HG03442 (cell line): Measurements from ENCODE around the gene TULP4.

Source experiments
- ATAC-seq: cut with Tn5 transposase; IDR thresholded peaks from one replicate; pipeline ENCODE4 v1.9.1; 2021; ENCODE audit warnings: mild to moderate bottlenecking, moderate library complexity; ENCODE audit not compliant: unreplicated experiment

Gene TULP4, protein sequence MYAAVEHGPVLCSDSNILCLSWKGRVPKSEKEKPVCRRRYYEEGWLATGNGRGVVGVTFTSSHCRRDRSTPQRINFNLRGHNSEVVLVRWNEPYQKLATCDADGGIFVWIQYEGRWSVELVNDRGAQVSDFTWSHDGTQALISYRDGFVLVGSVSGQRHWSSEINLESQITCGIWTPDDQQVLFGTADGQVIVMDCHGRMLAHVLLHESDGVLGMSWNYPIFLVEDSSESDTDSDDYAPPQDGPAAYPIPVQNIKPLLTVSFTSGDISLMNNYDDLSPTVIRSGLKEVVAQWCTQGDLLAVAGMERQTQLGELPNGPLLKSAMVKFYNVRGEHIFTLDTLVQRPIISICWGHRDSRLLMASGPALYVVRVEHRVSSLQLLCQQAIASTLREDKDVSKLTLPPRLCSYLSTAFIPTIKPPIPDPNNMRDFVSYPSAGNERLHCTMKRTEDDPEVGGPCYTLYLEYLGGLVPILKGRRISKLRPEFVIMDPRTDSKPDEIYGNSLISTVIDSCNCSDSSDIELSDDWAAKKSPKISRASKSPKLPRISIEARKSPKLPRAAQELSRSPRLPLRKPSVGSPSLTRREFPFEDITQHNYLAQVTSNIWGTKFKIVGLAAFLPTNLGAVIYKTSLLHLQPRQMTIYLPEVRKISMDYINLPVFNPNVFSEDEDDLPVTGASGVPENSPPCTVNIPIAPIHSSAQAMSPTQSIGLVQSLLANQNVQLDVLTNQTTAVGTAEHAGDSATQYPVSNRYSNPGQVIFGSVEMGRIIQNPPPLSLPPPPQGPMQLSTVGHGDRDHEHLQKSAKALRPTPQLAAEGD (N-terminal part only)

DNA sequence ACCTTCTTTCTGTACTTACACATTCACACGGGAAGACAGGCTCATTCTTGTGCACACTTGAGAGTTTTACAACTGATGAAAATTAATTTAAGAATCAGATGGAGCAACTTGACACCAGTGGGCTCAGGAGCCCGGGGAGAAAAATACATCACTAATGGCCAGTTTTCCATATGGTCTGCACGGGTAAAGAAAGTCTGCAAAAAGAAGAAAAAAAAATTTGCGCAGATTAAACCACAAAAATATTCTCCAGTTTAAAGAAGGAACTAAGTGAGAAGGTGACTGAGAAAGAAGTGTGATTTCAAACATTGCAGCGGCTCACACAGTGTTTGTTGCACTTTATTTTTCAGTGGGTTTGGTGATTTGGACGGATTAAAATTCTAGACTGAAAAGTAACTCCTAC, at the start of gene TULP4:
Gene TULP4, plus strand, starts transcription at position 301 of the 400 bp plus-strand sequence. CDS start 1,552 bp downstream, outside the sequence.
- ATAC-seq = no peak

DNA sequence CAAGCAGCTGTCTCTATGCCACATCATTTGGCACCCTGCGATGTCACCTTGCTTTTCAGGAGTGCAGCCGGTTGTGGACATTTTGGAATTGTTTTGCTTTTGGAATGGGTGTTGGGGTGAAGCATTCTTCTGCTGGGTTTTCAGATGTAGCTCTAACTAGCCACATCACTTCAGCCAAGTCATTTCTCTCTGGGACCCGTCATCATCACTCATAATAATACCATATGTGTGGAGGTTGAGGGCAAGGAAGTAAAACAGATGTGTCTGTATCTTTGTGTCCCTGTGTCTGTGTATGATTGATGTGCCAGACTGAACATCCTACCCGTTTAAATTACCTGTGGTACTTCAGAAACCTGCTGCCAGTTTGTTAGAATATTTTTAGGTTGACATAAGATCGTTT, 49.5 kb upstream of the TULP4 start:
- ATAC-seq = no peak

DNA sequence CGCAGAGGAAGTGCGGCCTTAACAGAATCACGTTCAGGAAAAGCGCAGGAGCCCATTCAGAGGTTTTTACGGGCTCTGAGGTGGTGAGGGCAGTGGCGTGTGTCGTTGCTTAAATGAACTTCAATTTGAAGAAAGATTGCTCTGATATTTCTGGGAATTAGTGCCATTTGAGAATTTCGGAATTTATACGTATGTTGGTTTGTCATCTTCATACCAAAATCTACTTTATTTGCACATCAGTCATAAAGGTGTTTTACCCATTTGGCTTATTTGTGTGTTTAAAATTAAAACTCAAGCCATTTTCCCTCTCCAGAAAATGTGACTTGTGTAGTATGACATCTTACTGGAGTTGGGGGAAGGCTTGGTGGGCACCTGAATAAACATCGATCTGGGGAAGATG, 48.1 kb upstream of the TULP4 start:
- ATAC-seq = no peak

DNA sequence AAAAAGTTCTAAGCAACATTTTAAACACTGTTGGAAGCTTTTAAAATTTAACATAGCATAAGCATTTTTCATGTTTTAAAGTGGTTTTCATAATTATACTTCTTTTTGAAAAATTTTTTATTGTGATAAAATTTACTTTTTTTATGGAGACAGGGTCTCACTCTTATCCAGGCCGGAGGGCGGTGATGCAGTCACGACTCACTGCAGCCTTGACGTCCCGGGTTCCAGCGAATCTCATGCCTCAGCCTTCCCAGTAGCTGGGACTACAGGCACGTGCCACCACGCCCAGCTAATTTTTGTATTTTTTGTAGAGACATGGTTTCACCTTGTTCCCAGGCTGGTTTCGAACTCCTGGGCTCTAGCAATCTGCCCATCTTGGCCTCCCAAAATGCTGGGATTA, 46.1 kb upstream of the TULP4 start:
- ATAC-seq = no peak

DNA sequence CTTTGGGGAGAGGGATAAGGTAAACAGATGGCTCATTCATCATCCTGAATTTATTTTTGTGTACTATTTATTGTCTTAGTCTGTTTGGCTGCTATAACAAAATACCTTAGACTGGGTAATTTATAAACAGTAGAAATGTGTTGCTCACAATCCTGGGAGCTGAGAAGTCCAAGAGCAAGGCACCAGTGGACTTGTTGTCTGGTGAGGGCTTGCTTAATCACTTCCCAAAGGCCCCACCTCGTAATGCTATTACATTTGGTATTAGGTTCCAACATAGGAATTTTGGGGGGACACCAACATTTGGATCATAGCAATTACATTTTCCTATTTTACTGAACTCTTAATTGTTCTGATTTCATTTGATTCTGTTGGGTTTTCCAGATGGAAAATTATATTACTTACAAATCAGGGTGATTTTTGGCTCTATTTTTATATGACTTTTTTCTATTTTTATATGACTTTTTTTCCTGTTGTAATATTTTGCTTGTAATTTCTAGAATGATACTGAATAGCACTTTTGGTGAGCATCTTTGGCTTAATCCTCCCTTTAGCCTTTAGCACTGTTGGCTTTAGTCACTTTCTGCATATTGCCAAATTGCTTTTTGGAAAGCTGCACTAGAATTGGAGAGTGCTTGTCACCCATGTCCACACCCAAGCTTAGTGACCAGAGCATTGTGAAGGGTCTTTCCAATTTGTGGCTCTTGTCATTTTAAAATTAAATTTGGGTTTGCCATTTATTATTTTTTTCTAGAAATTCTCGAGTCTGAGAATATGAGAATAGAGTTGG, 43.7 kb upstream of the TULP4 start:
- ATAC-seq = no peak

DNA sequence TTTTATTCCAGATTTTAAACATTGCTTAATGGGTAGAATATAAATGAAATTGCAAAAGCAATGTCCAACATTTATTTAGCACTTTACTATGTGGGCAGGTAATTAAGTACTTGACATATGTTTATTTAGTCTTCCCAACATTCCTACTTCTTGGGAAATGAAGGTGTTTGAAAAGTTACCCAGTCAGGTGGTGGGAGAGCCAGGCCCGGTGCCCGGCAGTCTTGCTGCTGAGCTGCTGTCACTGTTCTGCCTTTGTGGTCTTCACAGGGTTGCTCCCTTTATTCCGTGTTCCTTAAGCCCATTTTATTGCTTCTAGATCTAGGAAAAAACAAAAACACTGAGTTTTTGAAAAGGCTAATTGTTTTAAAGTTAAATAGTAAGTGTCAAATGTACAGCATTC, 42.6 kb upstream of the TULP4 start:
- ATAC-seq = no peak

DNA sequence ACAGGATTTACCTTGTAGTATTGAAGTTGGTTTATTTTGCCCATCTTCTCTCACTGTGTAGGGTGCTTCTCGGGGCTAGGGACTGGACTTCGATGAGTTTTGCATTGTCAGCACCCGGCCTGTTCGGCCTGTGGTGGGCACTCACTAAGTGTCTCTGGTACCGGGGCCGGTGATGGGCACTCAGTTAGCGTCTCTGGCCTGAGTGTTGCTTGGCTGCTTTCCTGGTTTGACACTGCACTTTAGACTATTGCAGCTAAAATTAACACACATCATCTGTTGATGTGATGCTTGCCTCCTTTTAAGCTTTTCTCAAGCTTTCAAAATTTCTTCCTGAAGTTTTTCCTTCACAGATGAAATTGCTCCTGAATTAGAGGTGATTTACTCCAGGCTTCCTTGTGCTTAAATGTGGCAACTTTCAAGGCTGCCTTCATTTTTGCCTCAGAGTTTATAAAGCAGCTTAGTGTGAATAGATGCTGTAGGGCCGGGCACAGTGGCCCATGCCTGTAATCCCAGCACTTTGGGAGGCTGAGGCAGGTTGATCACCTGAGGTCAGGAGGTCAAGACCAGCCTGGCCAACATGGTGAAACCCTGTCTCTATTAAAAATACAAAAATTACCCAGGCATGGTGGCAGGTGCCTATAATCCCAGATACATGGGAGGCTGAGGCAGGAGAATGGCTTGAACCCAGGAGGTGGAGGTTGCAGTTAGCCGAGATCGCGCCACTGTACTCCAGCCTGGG, 41.7 kb upstream of the TULP4 start:
- peak; percentile 5 for ATAC-seq

DNA sequence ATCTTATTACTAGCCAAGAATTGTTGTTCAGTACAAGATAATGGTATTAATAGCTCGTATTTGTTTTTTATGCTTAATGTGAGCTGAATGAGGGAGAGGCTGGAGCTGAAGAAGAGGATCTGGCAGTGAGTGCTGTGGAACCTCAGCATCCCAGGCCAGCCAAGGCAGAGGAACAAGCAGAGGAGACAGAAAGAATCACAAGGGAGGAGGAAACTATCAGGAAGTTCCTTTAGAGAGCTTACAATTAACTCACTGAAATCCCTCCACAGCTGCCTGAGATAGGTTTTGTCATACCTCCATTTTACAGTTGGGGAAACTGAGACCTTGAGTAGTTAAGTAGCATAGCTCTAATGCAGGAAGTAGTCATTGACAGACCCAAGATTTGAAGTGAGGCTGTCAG, 39.9 kb upstream of the TULP4 start:
- ATAC-seq = no peak

DNA sequence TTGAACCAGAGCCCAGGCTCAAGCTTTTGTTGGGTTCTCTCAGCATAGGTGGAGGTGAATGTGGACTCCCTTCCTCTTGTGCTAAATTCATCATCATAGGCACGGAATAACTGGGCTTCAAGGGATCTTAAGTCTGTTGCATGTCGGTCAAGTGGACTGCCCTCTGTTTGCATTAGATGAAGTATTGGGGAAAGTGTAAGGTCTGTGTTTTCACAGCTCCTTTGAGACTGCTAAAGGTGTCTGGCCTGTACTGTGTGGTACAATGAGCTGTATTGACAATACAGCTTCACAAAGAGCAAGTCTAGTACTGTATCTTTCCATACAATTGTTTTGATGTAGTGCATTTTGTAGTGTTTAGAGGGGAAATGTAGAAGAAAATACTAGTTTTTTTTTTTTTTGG, 34.3 kb upstream of the TULP4 start:
- no peak for ATAC-seq

DNA sequence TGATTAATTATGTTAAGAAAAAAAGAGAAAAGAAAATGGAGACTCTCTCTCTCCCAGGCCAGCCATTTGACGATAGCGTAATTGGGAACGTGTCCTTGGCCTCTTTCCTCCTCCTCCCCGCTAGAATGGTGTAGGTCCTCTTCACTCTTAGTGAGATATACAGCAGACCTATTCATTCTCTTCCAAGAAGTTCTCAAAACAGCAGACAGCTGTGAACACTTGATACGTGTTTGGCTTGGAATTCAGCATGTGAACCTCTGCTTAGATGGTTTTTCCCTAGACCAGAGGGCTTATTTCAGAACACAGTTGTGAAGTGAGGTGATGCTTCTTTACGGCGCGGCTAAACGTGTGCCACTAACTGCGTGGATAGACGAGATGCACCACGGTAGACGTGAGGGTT, 32.6 kb upstream of the TULP4 start:
- no peak for ATAC-seq

DNA sequence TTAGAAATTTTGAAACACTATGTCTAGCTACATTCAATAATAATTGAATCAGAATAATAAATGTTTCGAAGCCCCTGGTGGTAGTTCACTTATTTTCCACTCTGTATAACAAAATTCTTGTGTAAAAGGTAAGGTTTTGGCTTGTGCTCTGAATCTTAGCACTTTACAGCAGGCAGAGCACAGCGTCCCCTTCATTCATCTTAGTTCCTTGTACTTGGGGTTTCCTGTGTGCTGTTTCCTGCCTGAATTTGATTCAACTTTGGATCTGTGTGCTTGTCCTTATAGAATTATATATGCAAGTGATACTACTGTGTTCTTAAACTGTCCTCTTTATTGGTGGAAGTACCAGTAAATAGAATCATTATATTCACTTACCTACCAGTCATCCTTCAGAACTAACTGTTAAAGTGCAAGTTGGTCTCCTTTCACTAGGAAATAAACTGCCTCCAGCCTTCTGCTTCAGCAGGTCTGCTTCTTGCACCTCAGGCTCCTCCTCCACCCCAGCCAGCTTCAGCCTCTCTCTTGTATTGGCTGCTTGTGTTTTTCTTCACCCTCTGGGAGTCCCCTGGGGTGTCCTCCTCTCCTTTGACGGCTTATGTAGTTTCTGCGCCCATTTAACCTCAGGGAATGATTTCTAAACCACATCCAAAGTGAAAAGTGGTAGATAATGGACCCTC, 28.8 kb upstream of the TULP4 start:
- ATAC-seq = no peak

DNA sequence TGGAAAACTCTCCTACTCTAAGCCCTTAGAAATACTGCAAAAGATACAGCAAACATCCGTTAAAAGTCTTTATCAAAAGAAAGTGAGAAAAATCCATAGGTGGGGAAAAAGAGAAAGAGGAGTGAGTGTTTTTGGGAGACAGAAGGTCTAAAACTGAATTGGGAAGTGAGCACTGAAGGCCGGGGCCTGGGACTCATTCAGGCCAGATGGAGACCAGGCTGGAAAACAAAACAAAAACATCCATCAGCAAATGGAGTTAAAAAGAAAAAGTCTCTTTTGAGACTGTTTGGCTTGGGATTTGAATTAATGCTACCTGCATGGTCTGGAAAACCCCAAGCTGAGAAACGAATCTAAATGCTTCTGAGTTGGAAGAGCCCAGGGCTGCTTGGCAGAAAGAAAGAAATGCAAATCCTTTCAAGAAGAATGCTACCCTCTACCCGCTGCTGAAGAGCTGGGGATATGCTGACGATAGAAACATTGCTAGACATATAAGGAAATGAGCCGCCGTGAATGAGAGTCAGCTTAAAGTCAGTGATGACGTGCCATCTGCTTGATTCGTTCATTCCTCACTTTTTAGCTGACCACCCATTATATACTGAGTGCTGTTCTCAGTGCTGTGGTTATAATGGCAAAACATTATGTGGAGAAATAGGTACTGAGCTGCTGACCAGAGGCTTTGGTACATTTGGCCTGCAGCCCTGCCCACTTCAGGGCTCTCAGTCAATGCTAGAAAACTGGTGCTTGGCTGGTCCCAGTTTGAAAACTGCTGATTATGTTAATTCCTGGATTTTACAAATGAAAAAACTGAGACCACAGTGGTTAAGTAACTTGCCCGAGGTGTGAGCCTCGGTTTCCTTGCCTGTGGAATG, 28.0 kb upstream of the TULP4 start:
- ATAC-seq = no peak

DNA sequence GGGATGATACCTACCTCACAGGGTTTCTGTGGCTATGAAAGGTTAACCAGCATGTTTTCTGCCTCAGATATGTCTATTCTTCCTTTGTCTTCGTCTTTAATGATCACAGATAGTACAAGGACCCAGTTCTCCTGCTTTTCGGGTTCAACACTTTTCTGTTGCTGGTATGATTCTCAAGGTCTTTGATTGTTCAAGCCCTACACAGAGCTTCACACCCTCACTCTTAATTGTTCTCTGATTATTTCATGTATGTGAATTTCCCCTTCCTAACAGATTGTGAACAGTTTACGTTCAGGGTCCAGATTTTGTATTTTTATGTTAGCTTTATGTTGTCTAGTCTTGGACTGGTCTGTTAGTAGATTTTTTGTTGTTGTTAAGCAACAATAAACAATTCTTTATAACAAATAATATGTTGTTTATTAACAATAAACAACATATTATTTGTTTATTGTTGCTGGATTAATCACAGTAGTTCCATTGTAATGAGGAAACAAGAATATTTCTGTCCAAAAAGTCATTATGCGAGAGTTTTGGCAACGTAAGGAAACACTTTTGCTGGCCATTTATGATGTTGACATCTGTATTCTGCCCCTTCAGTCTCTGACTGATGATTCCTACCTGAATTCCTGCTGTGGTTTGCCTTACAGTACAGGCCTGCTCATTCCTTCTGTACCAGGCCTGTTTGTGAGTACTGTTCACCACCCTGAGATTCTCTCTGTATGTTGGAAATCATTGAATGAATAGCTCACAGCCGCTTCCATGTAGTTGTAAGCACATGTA, 27.2 kb upstream of the TULP4 start:
- no peak for ATAC-seq

DNA sequence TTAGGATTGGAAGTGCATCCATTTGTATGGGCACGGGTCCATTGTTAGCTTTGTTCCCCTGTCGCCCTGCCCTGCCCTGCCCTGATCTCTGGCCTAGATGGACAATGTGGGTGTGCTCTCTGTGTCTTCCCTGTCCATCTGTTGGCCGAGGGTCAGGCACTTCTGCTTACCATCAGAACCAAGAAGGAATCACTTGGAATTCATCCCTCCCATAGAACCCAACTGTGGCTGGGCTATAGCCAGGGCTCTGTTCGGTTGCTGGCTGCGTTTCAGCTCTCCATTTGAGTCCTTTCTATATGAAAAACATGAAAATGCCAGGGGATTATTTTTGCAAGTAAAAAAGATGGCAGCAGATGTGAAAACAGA, 26.6 kb upstream of the TULP4 start:
- ATAC-seq = no peak

DNA sequence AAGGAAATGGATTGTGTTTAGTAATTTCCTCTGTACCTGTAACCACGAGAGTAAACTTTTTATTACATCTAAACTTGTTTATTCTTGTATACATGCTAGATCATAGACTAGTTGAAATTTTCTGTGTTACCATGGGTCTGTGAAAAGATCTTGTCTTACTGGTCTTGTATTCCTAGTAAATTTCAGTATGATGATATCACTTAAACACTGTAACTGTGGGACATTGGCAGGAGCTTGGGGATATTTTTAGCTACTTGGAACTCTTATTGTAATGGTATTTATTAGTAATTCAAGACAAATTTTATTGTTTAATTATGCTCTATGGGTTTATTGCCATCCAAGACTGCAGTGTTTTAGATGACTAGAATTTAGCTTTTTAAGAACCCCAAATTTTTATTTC, 25.9 kb upstream of the TULP4 start:
- no peak for ATAC-seq

DNA sequence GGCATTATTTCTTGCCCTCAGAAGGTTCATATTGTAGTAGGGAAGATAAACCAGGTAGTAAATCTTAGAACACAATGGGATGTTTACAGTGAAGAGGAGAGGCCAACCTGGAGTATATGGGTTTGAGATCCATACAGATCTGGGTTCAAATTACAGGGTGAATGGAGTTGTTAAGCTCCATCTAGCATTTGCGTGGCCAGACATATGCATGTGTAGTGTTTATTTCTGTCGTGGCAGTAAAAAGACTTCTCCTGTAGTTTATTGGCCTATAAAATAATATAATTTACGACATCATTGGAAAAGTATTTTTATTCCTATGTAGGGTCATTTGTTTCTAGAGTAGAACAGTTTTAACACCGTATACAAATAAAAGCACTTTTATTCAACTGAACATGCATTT, 25.2 kb upstream of the TULP4 start:
- ATAC-seq = no peak

DNA sequence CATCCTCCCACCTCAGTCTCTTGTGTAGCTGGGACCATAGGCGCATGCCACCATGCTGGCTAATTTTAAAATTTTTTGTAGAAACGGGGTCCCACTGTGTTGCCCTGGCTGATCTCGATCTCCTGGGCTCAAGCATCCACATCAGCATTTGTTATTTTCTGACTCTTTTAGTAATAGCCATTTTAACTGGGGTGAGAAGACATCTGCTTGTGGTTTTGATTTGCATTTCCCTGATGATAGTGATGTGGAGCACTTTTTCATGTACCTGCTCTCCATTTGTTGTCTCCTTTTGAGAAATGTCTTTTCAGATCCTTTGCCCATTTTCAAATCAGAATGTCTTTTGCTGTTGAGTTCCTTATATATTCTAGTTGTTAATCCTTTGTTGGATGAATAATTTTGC, 22.2 kb upstream of the TULP4 start:
- ATAC-seq = peak; percentile 50

DNA sequence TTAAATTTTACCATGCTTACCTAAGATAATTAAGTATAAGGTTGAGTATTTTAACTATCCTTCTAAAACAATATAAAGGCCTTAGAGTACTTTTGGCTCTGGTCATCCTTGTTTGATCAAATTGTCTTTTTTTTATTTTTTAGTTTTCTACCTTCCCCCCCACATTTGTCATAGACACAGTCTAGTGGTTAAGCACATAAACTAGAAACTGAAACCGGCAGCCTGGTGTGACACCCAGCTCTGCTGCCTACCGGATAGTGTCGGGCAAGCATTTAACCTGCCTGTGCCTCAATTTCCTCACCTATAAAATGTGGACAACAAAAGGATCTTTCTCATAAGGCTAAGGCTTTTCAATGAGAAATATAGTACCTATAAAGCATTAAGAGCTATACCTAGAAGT, 21.6 kb upstream of the TULP4 start:
- ATAC-seq = peak; percentile 94

DNA sequence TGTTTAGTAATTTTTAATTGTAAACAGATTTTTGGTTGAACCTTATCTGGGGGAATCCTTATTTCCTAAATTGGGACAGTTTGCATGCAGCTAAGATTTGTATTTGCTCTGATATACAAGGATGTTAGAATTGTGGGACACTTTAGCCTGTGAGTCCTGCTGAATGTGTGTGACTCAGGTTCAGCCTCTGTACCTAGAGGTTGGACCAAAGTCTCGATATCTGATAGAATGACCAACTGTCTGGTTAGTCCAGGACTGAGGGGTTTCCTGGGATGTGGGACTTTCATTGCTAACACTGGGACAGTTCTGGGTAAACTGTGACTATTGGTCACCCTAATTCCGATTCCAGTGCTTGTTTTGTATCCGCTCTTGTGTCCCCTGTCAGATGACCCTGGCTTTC, 20.2 kb upstream of the TULP4 start:
- ATAC-seq = no peak
